CD14-positive monocyte (primary cell): Measurements from ENCODE around the gene ATF6. TPM values are rescaled to one million over a fixed set of nuclear protein-coding genes. Genes with fewer than 3 reads are reported as not detected.

Experiments used
- DNase-seq, 3 donors: peaks; one replicate each; pipeline ENCODE4 v3.0.0-alpha.2; 2011 to 2022
- H2AFZ ChIP-seq: 2 replicates; pipeline ENCODE4 v1.6.0; 2012; ENCODE audit warnings: mild to moderate bottlenecking, low read depth, low read length, inconsistent platforms; ENCODE audit not compliant: insufficient read depth, poor library complexity, severe bottlenecking
- H3K27ac ChIP-seq, 2 donors: 1 replicate in 1 of 2; 2 replicates in 1 of 2; pipeline ENCODE4 v1.5.1; 2012 to 2013; ENCODE audit warnings: low read length in 2 of 2, control low read depth in 1 of 2, inconsistent platforms in 1 of 2, low read depth in 1 of 2, mild to moderate bottlenecking in 1 of 2
- H3K27me3 ChIP-seq, 2 donors: one replicate each; pipeline versions ENCODE4 v1.6.0 to v1.6.1; 2011 to 2013; ENCODE audit warnings: low read length in 2 of 2; ENCODE audit not compliant: control insufficient read depth in 2 of 2, insufficient read depth in 2 of 2
- H3K36me3 ChIP-seq, 2 donors: replicated peaks in 1 of 2; 1 replicate in 1 of 2; 2 replicates in 1 of 2; pipeline versions ENCODE4 v1.5.1 to v1.6.1; 2012 to 2013; ENCODE audit warnings: low read length in 2 of 2, control low read depth in 1 of 2, inconsistent platforms in 1 of 2, mild to moderate bottlenecking in 1 of 2; ENCODE audit not compliant: insufficient read depth in 2 of 2, control insufficient read depth in 1 of 2
- H3K4me1 ChIP-seq, 2 donors: 1 replicate in 1 of 2; 2 replicates in 1 of 2; pipeline versions ENCODE4 v1.5.1 to v1.6.1; 2012 to 2013; ENCODE audit warnings: low read length in 2 of 2, control low read depth in 1 of 2, inconsistent platforms in 1 of 2, mild to moderate bottlenecking in 1 of 2, moderate library complexity in 1 of 2; ENCODE audit not compliant: insufficient read depth in 2 of 2, control insufficient read depth in 1 of 2
- H3K4me2 ChIP-seq: replicated peaks from 2 replicates; pipeline ENCODE3; 2012; ENCODE audit warnings: low read length, moderate library complexity, mild to moderate bottlenecking; ENCODE audit not compliant: poor library complexity, severe bottlenecking; ENCODE audit errors: extremely low read depth
- H3K4me3 ChIP-seq, 3 experiments: fragments of 200-600 bp in 1 of 3; sonication (generic) in 1 of 3; replicated peaks in 1 of 3; 1 replicate in 2 of 3; 2 replicates in 1 of 3; pipeline ENCODE4 v1.5.1; 2011 to 2013; ENCODE audit warnings: low read length in 3 of 3, mild to moderate bottlenecking in 3 of 3, control low read depth in 2 of 3, low read depth in 2 of 3, inconsistent platforms in 1 of 3, moderate library complexity in 1 of 3
- H3K79me2 ChIP-seq: 2 replicates; pipeline ENCODE4 v1.6.0; 2012; ENCODE audit warnings: mild to moderate bottlenecking, control low read depth, inconsistent platforms, low read length, moderate library complexity; ENCODE audit not compliant: insufficient read depth
- H3K9ac ChIP-seq: 2 replicates; pipeline ENCODE4 v1.6.0; 2017; ENCODE audit warnings: low read length, mild to moderate bottlenecking; ENCODE audit not compliant: insufficient read depth, poor library complexity, severe bottlenecking
- H3K9me3 ChIP-seq, 2 donors: replicated peaks in 1 of 2; 1 replicate in 1 of 2; 2 replicates in 1 of 2; pipeline versions ENCODE4 v1.5.1 to v1.6.1; 2012 to 2013; ENCODE audit warnings: low read length in 2 of 2, control low read depth in 1 of 2; ENCODE audit not compliant: control insufficient read depth in 1 of 2, insufficient read depth in 1 of 2
- H4K20me1 ChIP-seq: 2 replicates; pipeline ENCODE4 v1.6.0; 2012; ENCODE audit warnings: mild to moderate bottlenecking, low read length, control low read depth, moderate library complexity; ENCODE audit not compliant: insufficient read depth
- H3K27ac Mint-ChIP-seq, 7 donors: one replicate each; pipeline ENCODE4 v1.8.0; 2020; ENCODE audit warnings: mild to moderate bottlenecking in 7 of 7, mixed read lengths in 7 of 7, moderate library complexity in 6 of 7, inconsistent platforms in 2 of 7
- H3K27me3 Mint-ChIP-seq, 3 donors: one replicate each; pipeline ENCODE4 v1.8.0; 2021 to 2022; ENCODE audit warnings: low read depth in 3 of 3, mild to moderate bottlenecking in 3 of 3, mixed read lengths in 3 of 3, moderate library complexity in 3 of 3, inconsistent platforms in 1 of 3
- H3K36me3 Mint-ChIP-seq, 2 donors: one replicate each; pipeline ENCODE4 v1.8.0; 2020; ENCODE audit warnings: mixed read lengths in 2 of 2, inconsistent platforms in 1 of 2, mild to moderate bottlenecking in 1 of 2
- H3K4me1 Mint-ChIP-seq: one replicate; pipeline ENCODE4 v1.8.0; 2020; ENCODE audit warnings: mild to moderate bottlenecking, mixed read lengths
- H3K4me3 Mint-ChIP-seq, 2 donors: one replicate each; pipeline ENCODE4 v1.8.0; 2020; ENCODE audit warnings: mild to moderate bottlenecking in 2 of 2, mixed read lengths in 2 of 2, moderate library complexity in 1 of 2
- H3K9me3 Mint-ChIP-seq, 7 donors: one replicate each; pipeline ENCODE4 v1.8.0; 2020 to 2022; ENCODE audit warnings: mixed read lengths in 7 of 7, mild to moderate bottlenecking in 6 of 7, moderate library complexity in 6 of 7, inconsistent platforms in 2 of 7
- WGBS: methylation state at CpG from one replicate; pipeline ENCODE4 v1.1.5; 2013; ENCODE audit warnings: missing lambda C conversion rate; ENCODE audit not compliant: insufficient coverage; 5-methylcytosine and 5-hydroxymethylcytosine counted together
- intact Hi-C, 2 donors: fragments of 100-400 bp; cut with micrococcal nuclease; formaldehyde crosslinking; loops; one replicate each; pipeline versions ENCODE4 v1.15.0 to v1.15.1; 2023
- polyA plus RNA-seq, 3 donors: library from polyadenylated mRNA; depleted of rRNA in 1 of 3; unstranded in 2 of 3; stranded (reverse) in 1 of 3; fragments of 300-500 nt in 2 of 3; fragments of >200 nt in 1 of 3; fragmentation: Illumina TruSeq in 2 of 3; gene quantifications; 1 replicate in 2 of 3; 2 replicates in 1 of 3; pipeline ENCODE4 v1.2.3, GENCODE V29; 2012 to 2021
- TF ChIP-seq, protein P1 (sequence below): fragments of 200-600 bp; IDR thresholded peaks from one replicate; pipeline ENCODE4 v1.8.0; 2022; ENCODE audit warnings: antibody characterized with exemption, mild to moderate bottlenecking

ATF6 gene
- polyA plus RNA-seq, 3 donors, result 13.4 to 25.6 (median 22.2) TPM

DNA sequence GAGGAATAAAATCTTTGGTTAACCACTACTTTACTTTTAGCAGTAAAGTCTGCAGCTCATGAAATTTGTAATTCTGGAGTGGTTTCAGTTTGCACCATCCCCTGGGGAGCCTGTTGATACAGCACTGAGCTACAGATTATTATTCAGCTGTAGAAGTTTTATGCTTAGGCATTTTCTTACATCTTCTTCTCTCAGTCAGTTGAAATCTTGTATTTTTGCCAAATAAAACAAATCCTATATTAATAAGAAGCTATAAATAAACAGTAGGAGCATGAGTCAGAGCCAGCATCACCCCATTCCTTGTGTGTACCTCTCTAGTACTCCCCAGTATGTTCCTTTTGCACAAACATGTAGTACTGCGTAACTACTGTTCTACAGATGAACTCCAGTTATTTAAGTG, 118.9 kb downstream of the ATF6 start:
- Mint-ChIP-seq H3K27me3 (peaks cover 0 to 2% (median 0%) of the 10 kb centered on the region in 3 donors), H3K9me3 (peaks cover 0 to 1% (median 0%) of the 10 kb centered on the region in 7 donors), H3K36me3 (peaks cover 35 to 42% of the 10 kb centered on the region in 2 donors), H3K4me1 (no peaks in the 10 kb centered on the region), H3K4me3 (no peak overlapping the region), H3K27ac (no peak overlapping the region)
- H3K4me2 ChIP-seq, result no peak overlapping the region
- no peaks in the 10 kb centered on the region for H3K79me2 ChIP-seq
- H3K27ac ChIP-seq, result no peak overlapping the region
- no CpG with 5 or more reads among the region's 1 CpG for WGBS
- H3K9ac ChIP-seq, result no peak overlapping the region
- H3K4me3 ChIP-seq, result no peak overlapping the region
- H3K27me3 ChIP-seq, result no peaks in the 10 kb centered on the region
- peaks cover 21 to 46% of the 10 kb centered on the region in 2 donors for H3K36me3 ChIP-seq
- no peak overlapping the region for H2AFZ ChIP-seq
- TF ChIP-seq, protein P1, sequence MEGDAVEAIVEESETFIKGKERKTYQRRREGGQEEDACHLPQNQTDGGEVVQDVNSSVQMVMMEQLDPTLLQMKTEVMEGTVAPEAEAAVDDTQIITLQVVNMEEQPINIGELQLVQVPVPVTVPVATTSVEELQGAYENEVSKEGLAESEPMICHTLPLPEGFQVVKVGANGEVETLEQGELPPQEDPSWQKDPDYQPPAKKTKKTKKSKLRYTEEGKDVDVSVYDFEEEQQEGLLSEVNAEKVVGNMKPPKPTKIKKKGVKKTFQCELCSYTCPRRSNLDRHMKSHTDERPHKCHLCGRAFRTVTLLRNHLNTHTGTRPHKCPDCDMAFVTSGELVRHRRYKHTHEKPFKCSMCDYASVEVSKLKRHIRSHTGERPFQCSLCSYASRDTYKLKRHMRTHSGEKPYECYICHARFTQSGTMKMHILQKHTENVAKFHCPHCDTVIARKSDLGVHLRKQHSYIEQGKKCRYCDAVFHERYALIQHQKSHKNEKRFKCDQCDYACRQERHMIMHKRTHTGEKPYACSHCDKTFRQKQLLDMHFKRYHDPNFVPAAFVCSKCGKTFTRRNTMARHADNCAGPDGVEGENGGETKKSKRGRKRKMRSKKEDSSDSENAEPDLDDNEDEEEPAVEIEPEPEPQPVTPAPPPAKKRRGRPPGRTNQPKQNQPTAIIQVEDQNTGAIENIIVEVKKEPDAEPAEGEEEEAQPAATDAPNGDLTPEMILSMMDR, result no peak
- H3K9me3 ChIP-seq, result no peaks in the 10 kb centered on the region
- no peak for DNase-seq
- intact Hi-C loops, result no loop called here
- H3K4me1 ChIP-seq, result no peaks in the 10 kb centered on the region
- H4K20me1 ChIP-seq, result peaks cover 16% of the 10 kb centered on the region

DNA sequence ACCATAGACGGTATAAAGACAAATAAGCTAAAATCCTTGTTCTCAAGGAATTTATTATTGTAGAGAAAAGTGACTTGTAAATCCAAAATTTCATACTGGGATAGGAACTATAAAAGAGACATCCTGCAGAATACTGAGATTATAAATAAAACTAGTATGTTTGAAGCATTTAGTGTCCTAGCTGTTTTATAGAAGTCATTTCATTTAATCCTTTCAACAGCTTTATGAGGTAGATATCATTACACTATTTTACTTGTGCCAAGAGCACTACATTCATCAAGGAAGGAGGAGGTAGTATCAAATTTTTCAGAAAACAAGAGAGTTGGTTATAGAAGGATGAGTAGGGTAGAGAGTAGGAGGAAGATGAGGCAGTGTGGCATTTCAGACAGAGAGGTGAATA, 119.6 kb downstream of the ATF6 start:
- Mint-ChIP-seq H3K4me1 (no peaks in the 10 kb centered on the region), H3K36me3 (peaks cover 39 to 50% of the 10 kb centered on the region in 2 donors)
- no CpG with 5 or more reads among the region's 1 CpG for WGBS

More for the DNA sequence above, 119.6 kb downstream of the ATF6 start:
- Mint-ChIP-seq H3K4me3 (no peak overlapping the region), H3K9me3 (peaks cover 0 to 7% (median 2%) of the 10 kb centered on the region in 7 donors), H3K27ac (no peak overlapping the region), H3K27me3 (peaks cover 0 to 2% (median 0%) of the 10 kb centered on the region in 3 donors)
- Histone ChIP-seq H2AFZ (no peak overlapping the region), H3K27me3 (no peaks in the 10 kb centered on the region), H3K9me3 (peaks cover 0 to 3% of the 10 kb centered on the region in 2 donors), H3K79me2 (no peaks in the 10 kb centered on the region), H3K27ac (no peak overlapping the region), H4K20me1 (peaks cover 13% of the 10 kb centered on the region), H3K4me1 (no peaks in the 10 kb centered on the region), H3K36me3 (peaks cover 29 to 50% of the 10 kb centered on the region in 2 donors), H3K4me2 (no peak overlapping the region), H3K9ac (no peak overlapping the region), H3K4me3 (no peak overlapping the region)
- DNase-seq, result no peak
- intact Hi-C loops, result no loop called here
- TF ChIP-seq, protein P1, result no peak
